PC-9 (cell line): ENCODE results near the gene SH3BGRL3. TPM values are rescaled to one million over a fixed set of nuclear protein-coding genes. Genes with fewer than 3 reads are reported as not detected.

Source experiments
- BruUV-seq: library from RNA; stranded (reverse); fragments of 400-500 nt; replicated peaks from 2 replicates; lab custom pipeline; 2021; lab: Mats Ljungman, UMichigan
- CTCF ChIA-PET: fragments of 300-600 bp; sonication (Branson Sonifier 250); formaldehyde crosslinking; loops from one replicate; lab custom pipeline; 2022; ENCODE audit warnings: antibody characterized with exemption; lab: Charles Lee
- POLR2A ChIA-PET: fragments of 300-600 bp; sonication (Branson Sonifier 250); formaldehyde crosslinking; loops from one replicate; lab custom pipeline; 2022; ENCODE audit warnings: antibody characterized with exemption; ENCODE audit not compliant: unreplicated experiment; lab: Charles Lee
- DNase-seq, 2 experiments: peaks; one replicate each; pipeline versions ENCODE4 v3.0.0 to v3.0.0-alpha.2; 2015 to 2022; ENCODE audit warnings: mixed read lengths in 1 of 2
- H2AFZ ChIP-seq: fragments of 200-600 bp; sonication (generic); 2 replicates; pipeline ENCODE4 v1.8.1; 2017; ENCODE audit warnings: antibody characterized with exemption
- H3F3A ChIP-seq: fragments of 200-600 bp; sonication (generic); 2 replicates; pipeline ENCODE4 v1.8.1; 2017; ENCODE audit warnings: antibody characterized with exemption, mild to moderate bottlenecking, low read depth; ENCODE audit not compliant: insufficient read depth
- H3K27ac ChIP-seq: fragments of 200-600 bp; sonication (generic); 2 replicates; pipeline ENCODE4 v1.6.1; 2016; ENCODE audit warnings: mixed run types
- H3K27me3 ChIP-seq: fragments of 200-600 bp; sonication (generic); 2 replicates; pipeline ENCODE4 v1.6.1; 2016; ENCODE audit warnings: low read depth, mixed run types; ENCODE audit not compliant: insufficient read depth
- H3K36me3 ChIP-seq: fragments of 200-600 bp; sonication (generic); 2 replicates; pipeline ENCODE4 v1.6.1; 2016; ENCODE audit warnings: low read depth, mixed run types
- H3K4me1 ChIP-seq: fragments of 200-600 bp; sonication (generic); replicated peaks from 2 replicates; pipeline ENCODE4 v1.6.1; 2016; ENCODE audit warnings: mixed run types; ENCODE audit not compliant: insufficient read depth
- H3K4me2 ChIP-seq: fragments of 200-600 bp; sonication (generic); 2 replicates; pipeline ENCODE4 v1.6.1; 2017; ENCODE audit warnings: mixed run types
- H3K4me3 ChIP-seq: fragments of 200-600 bp; sonication (generic); 2 replicates; pipeline ENCODE4 v1.6.1; 2016; ENCODE audit warnings: mixed run types
- H3K79me2 ChIP-seq: fragments of 200-600 bp; sonication (generic); 2 replicates; pipeline ENCODE4 v1.6.1; 2017; ENCODE audit warnings: low read depth, mixed run types
- H3K9me2 ChIP-seq: fragments of 200-600 bp; sonication (generic); 2 replicates; pipeline ENCODE4 v1.8.1; 2017; ENCODE audit warnings: mild to moderate bottlenecking; ENCODE audit not compliant: insufficient read depth
- H3K9me3 ChIP-seq: fragments of 200-600 bp; sonication (generic); 2 replicates; pipeline ENCODE4 v1.8.1; 2016; ENCODE audit warnings: low read depth; ENCODE audit not compliant: insufficient read depth
- H4K20me1 ChIP-seq: fragments of 200-600 bp; sonication (generic); 2 replicates; pipeline ENCODE4 v1.8.1; 2017; ENCODE audit not compliant: insufficient read depth
- EZH2 ChIP-seq: fragments of 200-600 bp; sonication (generic); IDR thresholded peaks from 2 replicates; pipeline ENCODE4 v1.8.0; 2017; ENCODE audit warnings: antibody characterized with exemption, low read depth
- intact Hi-C: fragments of 100-400 bp; cut with micrococcal nuclease; formaldehyde crosslinking; loops from one replicate; pipeline ENCODE4 v1.10.0; 2022; ENCODE audit not compliant: unreplicated experiment
- total RNA-seq: library from RNA; stranded (reverse); gene quantifications from 2 replicates; pipeline ENCODE4 v1.2.3, GENCODE V29; 2021
- TF ChIP-seq, protein P1 (sequence below): fragments of 200-600 bp; sonication (generic); conservative IDR thresholded peaks from 2 replicates; pipeline ENCODE4 v1.6.1; 2017; ENCODE audit warnings: mixed run types, antibody characterized with exemption, mild to moderate bottlenecking, moderate library complexity

Gene SH3BGRL3
- total RNA-seq, 1 experiment from 2014 or later = 206 TPM

DNA sequence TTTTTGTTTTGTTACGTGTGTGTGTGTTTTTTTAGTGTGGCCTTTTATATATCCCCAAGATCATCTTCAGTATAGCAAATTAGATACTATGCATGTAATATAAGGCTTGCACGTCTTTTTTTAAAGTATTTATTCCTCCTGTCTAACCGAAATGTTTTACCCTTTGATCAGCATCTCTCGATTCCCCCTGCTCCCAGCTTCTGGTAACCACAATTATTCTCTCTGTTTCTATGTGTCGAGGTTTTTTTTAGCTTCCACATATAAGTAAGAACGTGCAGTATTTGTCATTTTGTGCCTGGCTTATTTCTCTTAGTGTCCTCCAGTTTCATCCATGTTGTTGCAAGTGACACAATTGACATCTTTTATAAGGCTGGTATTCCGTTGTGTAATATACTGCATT lies 27.2 kb upstream of the SH3BGRL3 start:
- Histone ChIP-seq H3K4me2 (no peak overlapping the region), H3K36me3 (peaks cover 4% of the 10 kb centered on the region), H3F3A (no peaks in the 10 kb centered on the region), H3K4me1 (no peaks in the 10 kb centered on the region), H3K4me3 (no peak overlapping the region), H3K79me2 (no peaks in the 10 kb centered on the region), H2AFZ (no peak overlapping the region), H4K20me1 (0 out of 2 replicates have a peak, but pooled peaks cover 4% of the 10 kb centered on the region), H3K27me3 (no peaks in the 10 kb centered on the region), H3K9me2 (no peaks in the 10 kb centered on the region), H3K9me3 (no peaks in the 10 kb centered on the region), H3K27ac (no peak overlapping the region)
- ChIA-PET CTCF (no interaction called here), POLR2A (no interaction called here)
- TF ChIP-seq, protein P1, sequence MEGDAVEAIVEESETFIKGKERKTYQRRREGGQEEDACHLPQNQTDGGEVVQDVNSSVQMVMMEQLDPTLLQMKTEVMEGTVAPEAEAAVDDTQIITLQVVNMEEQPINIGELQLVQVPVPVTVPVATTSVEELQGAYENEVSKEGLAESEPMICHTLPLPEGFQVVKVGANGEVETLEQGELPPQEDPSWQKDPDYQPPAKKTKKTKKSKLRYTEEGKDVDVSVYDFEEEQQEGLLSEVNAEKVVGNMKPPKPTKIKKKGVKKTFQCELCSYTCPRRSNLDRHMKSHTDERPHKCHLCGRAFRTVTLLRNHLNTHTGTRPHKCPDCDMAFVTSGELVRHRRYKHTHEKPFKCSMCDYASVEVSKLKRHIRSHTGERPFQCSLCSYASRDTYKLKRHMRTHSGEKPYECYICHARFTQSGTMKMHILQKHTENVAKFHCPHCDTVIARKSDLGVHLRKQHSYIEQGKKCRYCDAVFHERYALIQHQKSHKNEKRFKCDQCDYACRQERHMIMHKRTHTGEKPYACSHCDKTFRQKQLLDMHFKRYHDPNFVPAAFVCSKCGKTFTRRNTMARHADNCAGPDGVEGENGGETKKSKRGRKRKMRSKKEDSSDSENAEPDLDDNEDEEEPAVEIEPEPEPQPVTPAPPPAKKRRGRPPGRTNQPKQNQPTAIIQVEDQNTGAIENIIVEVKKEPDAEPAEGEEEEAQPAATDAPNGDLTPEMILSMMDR = no peak
- no peak for TF ChIP-seq EZH2
- DNase-seq = no peak
- no TSS peak for BruUV-seq
- intact Hi-C loops = no loop called here

DNA sequence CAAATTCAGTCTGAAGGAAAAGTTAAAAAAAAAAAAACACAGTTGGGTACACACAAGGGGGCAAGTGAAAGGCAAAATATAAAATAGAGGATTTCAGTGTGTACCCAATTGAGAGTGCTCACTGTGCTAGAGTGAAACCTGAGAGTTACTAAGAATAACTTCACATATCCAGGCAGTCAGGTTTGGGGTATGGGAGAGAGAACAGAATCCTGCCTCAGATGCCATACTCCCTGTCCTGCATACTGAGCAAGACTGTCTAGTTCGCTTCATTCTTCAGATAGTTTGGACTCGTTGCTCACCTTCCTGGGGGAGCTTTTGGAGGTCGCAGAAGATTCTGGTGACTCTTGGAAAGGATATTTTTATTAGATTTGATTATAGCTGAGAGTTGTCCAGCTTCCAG lies 25.5 kb upstream of the SH3BGRL3 start:
- H3K9me2 ChIP-seq = no peaks in the 10 kb centered on the region
- no peaks in the 10 kb centered on the region for H3K4me1 ChIP-seq
- H2AFZ ChIP-seq = no peak overlapping the region
- H3F3A ChIP-seq = no peaks in the 10 kb centered on the region
- H3K36me3 ChIP-seq = peaks cover 5% of the 10 kb centered on the region
- no TSS peak for BruUV-seq
- CTCF ChIA-PET = no interaction called here
- H3K9me3 ChIP-seq = no peaks in the 10 kb centered on the region
- H3K27me3 ChIP-seq = no peaks in the 10 kb centered on the region
- H3K79me2 ChIP-seq = no peaks in the 10 kb centered on the region
- H3K4me2 ChIP-seq = no peak overlapping the region
- H3K4me3 ChIP-seq = no peak overlapping the region
- intact Hi-C loops = no loop called here
- no peak overlapping the region for H3K27ac ChIP-seq
- no peak for DNase-seq
- TF ChIP-seq, protein P1 = no peak
- TF ChIP-seq EZH2 = no peak
- H4K20me1 ChIP-seq = 0 out of 2 replicates have a peak, but pooled peaks cover 4% of the 10 kb centered on the region
- POLR2A ChIA-PET = no interaction called here

DNA sequence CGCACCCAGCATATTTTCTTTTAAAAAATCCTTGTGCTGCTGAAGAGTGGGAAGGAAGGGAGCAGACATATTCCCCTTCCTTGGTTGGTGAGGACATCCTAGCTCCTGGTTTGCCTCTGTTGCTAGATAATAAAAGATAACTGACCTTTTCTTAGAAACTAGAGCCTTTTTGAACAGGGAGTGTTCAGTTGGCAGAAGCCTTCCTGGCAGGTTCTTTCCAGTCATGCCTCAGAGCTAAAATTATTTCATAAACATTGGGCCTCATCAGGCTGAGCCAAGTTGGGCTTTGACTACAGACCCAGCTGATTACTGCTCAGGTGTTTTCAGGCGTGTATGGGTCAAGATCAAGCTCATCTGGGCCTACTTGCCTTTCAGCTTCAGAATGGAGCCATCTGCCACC lies 22.7 kb upstream of the SH3BGRL3 start:
- H3K27ac ChIP-seq = no peak overlapping the region
- ChIA-PET POLR2A (no interaction called here), CTCF (no interaction called here)
- no peaks in the 10 kb centered on the region for H3K27me3 ChIP-seq
- H4K20me1 ChIP-seq = 0 out of 2 replicates have a peak, but pooled peaks cover 4% of the 10 kb centered on the region
- no peak for DNase-seq
- H3K4me2 ChIP-seq = no peak overlapping the region
- TF ChIP-seq EZH2 = no peak
- TF ChIP-seq, protein P1 = no peak
- H3K9me3 ChIP-seq = no peaks in the 10 kb centered on the region
- peaks cover 3% of the 10 kb centered on the region; the same call in 1 of the 2 replicates for H3F3A ChIP-seq
- H3K79me2 ChIP-seq = no peaks in the 10 kb centered on the region
- no peak overlapping the region for H3K4me3 ChIP-seq
- peaks cover 11% of the 10 kb centered on the region; the same call in 1 of the 2 replicates for H3K36me3 ChIP-seq
- H3K4me1 ChIP-seq = no peaks in the 10 kb centered on the region
- intact Hi-C loops = no loop called here
- H2AFZ ChIP-seq = no peak overlapping the region
- H3K9me2 ChIP-seq = no peaks in the 10 kb centered on the region
- BruUV-seq = no TSS peak
